HG02884 (cell line): ENCODE measurements around the gene PGAP1.
"Not testable (repeated sequence)": the region's sequence is repeated elsewhere in the genome, so short reads cannot be mapped to it uniquely, and the experiment has no call there.

Experiments used
- ATAC-seq: cut with Tn5 transposase; IDR thresholded peaks from one replicate; pipeline ENCODE4 v1.9.1; 2021; ENCODE audit warnings: mild to moderate bottlenecking, moderate library complexity; ENCODE audit not compliant: unreplicated experiment

The PGAP1 gene

GRCh38 chr2:196952936-196953335 is 26.4 kb upstream of the PGAP1 start:
- ATAC-seq, result no peak

- ATAC-seq, result no peak
Measured at GRCh38 chr2:196951973-196952372, 25.5 kb upstream of the PGAP1 start.

- ATAC-seq, result no peak
Measured at GRCh38 chr2:196949116-196949515, 22.6 kb upstream of the PGAP1 start.

- ATAC-seq, result peak; percentile 98
Measured at GRCh38 chr2:196944570-196944969, 18.1 kb upstream of the PGAP1 start.

GRCh38 chr2:196941398-196942078 is 15.0 kb upstream of the PGAP1 start:
- no peak for ATAC-seq

GRCh38 chr2:196939371-196939770 is 12.9 kb upstream of the PGAP1 start:
- ATAC-seq, result no peak

GRCh38 chr2:196935432-196935831 is 8.9 kb upstream of the PGAP1 start:
- ATAC-seq, result no peak

GRCh38 chr2:196934672-196935071 is 8.2 kb upstream of the PGAP1 start:
- no peak for ATAC-seq

GRCh38 chr2:196931555-196931954 is 5.0 kb upstream of the PGAP1 start:
- ATAC-seq, result no peak

- no peak for ATAC-seq
Measured at GRCh38 chr2:196927376-196928225, 1.1 kb upstream of the PGAP1 start.

GRCh38 chr2:196925768-196926561 is 542 bp downstream of the PGAP1 start:
- ATAC-seq, result peak; percentile 26

- no peak for ATAC-seq
Measured at GRCh38 chr2:196925051-196925767, 1.3 kb downstream of the PGAP1 start.

GRCh38 chr2:196924051-196924450 is 2.5 kb downstream of the PGAP1 start:
- ATAC-seq, result no peak

- ATAC-seq, result no peak
Measured at GRCh38 chr2:196918927-196919326, 7.6 kb downstream of the PGAP1 start.

GRCh38 chr2:196917802-196918201 is 8.7 kb downstream of the PGAP1 start:
- ATAC-seq, result no peak

- no peak for ATAC-seq
Measured at GRCh38 chr2:196915507-196916189, 10.9 kb downstream of the PGAP1 start.

GRCh38 chr2:196914867-196915460 is 11.5 kb downstream of the PGAP1 start:
- peak; percentile 93 for ATAC-seq

- no peak for ATAC-seq
Measured at GRCh38 chr2:196913691-196914090, 12.8 kb downstream of the PGAP1 start.

- ATAC-seq, result not testable (repeated sequence)
Measured at GRCh38 chr2:196905365-196905764, 21.1 kb downstream of the PGAP1 start.

- ATAC-seq, result no peak
Measured at GRCh38 chr2:196902828-196903227, 23.7 kb downstream of the PGAP1 start.
